ENCODE results near the gene PCDHB13.

GRCh38 chr5:141172381-141173204, 41.1 kb upstream of the PCDHB13 start, which contains the start of gene PCDHB7:
- TF ChIP-seq CEBPB (IDR thresholded peaks at IDR 0.05; ENCODE audit: low read depth, low read length) (no peak), CTCF (conservative IDR thresholded peaks at IDR 0.05; ENCODE audit: low read depth, low read length) (peak; percentile 50), RFX5 (IDR thresholded peaks at IDR 0.05; ENCODE audit: low read depth, low read length) (no peak), RAD21 (IDR thresholded peaks at IDR 0.05; ENCODE audit: low read length) (peak; percentile 42; the same call in 1 of the 2 replicates)
